IPS-18a (cell line): ENCODE data around the gene SLC35F6.

Experiments used
- H3K27ac ChIP-seq: one replicate; pipeline ENCODE4 v1.5.1; 2013; ENCODE audit warnings: low read length
- H3K27me3 ChIP-seq: one replicate; pipeline ENCODE4 v1.6.1; 2013; ENCODE audit warnings: mild to moderate bottlenecking, low read length; ENCODE audit not compliant: control insufficient read depth, insufficient read depth
- H3K36me3 ChIP-seq: one replicate; pipeline ENCODE4 v1.6.1; 2013; ENCODE audit warnings: low read depth, low read length; ENCODE audit not compliant: control insufficient read depth
- H3K4me1 ChIP-seq: one replicate; pipeline ENCODE4 v1.6.1; 2013; ENCODE audit warnings: low read depth, low read length; ENCODE audit not compliant: control insufficient read depth
- H3K4me3 ChIP-seq: one replicate; pipeline ENCODE4 v1.5.1; 2013; ENCODE audit warnings: low read length
- H3K9ac ChIP-seq: one replicate; pipeline ENCODE4 v1.6.1; 2013; ENCODE audit warnings: mild to moderate bottlenecking, low read length, moderate library complexity
- H3K9me3 ChIP-seq: one replicate; pipeline ENCODE4 v1.6.1; 2013; ENCODE audit warnings: low read depth, low read length; ENCODE audit not compliant: control insufficient read depth

Gene SLC35F6

DNA sequence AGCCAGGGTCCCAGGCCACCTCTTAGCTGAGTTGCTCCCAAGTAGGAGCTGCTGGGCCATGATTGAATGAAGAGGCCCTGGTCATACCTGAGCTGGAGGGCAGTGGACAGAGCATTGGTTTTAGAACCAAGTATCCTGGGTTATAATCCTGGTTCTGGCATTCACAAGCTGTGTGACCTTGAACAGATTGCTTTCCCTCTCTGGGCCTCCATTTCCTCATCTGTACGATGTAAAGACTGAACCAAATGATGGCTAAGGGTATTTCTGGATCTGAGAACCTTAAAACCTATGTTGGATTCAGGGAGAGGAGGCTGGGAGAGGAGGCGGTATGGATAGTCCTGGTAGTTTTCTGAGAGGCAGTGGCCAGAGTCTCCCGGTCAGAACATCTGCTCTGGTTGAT, 40.6 kb upstream of the SLC35F6 start:
- no peaks in the 10 kb centered on the region for H3K27me3 ChIP-seq
- H3K4me1 ChIP-seq = peaks cover 10% of the 10 kb centered on the region
- no peak overlapping the region for H3K4me3 ChIP-seq
- no peaks in the 10 kb centered on the region for H3K36me3 ChIP-seq
- no peaks in the 10 kb centered on the region for H3K9me3 ChIP-seq
- H3K27ac ChIP-seq = no peak overlapping the region
- no peak overlapping the region for H3K9ac ChIP-seq

DNA sequence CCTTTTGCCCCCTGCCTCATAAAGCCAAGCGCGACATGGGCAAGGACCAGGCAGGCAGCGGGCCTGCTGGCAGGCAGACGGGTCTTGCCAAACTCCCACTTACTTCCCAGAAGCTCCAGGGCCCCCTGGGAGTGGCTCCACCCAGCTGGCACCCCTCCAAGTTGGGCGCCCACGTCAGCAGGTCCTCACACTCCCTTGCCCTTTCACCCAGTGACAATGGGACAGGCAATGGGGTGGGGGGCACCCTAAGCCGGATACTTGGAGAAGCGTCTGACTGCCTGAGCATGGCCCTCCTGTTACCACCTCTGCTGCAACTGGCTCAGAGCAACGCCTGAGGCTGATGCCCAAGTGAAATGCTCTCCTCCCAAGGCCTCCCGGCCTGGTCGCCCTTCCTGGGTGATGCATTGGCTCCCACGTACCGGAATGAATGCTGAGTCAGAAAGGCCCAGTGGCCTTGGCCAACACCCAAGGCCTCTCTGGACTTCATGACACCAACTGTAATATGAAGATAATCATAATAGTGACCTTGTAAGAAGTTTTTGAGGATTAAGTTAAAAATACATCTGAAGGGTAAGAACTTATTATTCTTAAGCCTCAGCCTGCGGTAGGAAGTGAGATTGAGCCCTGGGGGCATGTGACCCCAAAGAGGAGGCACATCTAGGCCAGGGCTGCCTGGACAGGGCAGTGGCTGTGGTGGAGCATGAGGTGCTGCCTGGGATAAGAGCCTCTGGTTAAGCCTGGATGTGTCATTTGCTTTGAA, 39.9 kb upstream of the SLC35F6 start:
- Histone ChIP-seq H3K4me3 (no peak overlapping the region), H3K9me3 (no peaks in the 10 kb centered on the region), H3K27me3 (no peaks in the 10 kb centered on the region), H3K27ac (no peak overlapping the region), H3K9ac (no peak overlapping the region), H3K4me1 (peaks cover 10% of the 10 kb centered on the region), H3K36me3 (no peaks in the 10 kb centered on the region)

DNA sequence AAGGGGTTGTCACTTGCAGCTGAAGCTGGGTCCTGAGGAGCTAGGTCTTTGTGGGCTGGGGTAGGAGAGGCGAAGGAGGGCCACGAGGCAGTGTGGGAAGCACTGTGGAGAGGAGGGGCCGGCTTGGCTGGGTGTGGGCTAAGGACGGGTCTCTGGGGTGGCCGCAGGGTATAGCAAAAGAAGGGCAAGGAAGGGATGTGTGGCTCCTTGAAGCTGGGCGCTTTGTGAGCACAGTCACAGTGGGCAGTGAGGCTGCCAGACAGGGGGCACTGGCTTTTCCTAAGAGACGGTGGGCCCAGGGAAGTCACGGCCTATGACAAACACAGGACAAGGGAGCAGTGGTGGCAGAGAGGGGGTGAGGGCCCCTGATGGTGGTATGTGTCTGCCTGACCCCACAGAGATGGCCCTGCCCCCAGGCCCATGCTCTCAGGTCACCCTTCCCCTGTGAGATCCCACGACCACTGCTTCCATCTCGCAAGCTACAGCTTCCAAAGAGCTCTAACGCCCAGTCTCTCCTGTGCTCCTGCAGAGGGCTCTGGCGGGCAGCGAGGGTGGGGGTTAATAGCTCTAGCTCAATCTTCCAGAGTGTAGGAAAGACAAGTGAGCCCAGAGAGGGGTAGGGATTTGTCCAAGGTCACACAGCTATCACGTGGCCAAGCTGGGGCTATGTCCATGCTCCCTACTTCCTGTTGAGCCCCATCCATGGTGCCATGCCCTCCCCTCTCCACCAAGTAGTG, 39.1 kb upstream of the SLC35F6 start:
- Histone ChIP-seq H3K4me3 (no peak overlapping the region), H3K9me3 (no peaks in the 10 kb centered on the region), H3K27ac (no peak overlapping the region), H3K4me1 (peaks cover 10% of the 10 kb centered on the region), H3K27me3 (no peaks in the 10 kb centered on the region), H3K36me3 (no peaks in the 10 kb centered on the region), H3K9ac (no peak overlapping the region)

DNA sequence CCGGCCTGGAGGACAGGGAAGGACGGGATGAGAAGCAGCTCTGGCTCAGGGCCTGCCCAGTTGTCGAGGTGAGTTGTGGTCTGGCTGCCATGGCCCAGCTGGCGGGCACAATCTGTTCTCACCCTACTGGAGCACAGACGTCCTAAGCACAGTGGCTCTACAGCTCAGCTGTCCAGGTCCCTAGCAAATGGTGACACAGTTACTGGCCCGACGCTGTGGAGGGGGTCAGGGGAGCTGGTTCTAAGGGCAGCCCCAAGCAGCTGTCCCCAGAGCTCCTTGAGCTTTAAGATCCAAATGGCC, 38.6 kb upstream of the SLC35F6 start:
- Histone ChIP-seq H3K4me3 (no peak overlapping the region), H3K9ac (no peak overlapping the region), H3K9me3 (no peaks in the 10 kb centered on the region), H3K27ac (no peak overlapping the region), H3K27me3 (no peaks in the 10 kb centered on the region), H3K4me1 (peaks cover 8% of the 10 kb centered on the region), H3K36me3 (no peaks in the 10 kb centered on the region)

DNA sequence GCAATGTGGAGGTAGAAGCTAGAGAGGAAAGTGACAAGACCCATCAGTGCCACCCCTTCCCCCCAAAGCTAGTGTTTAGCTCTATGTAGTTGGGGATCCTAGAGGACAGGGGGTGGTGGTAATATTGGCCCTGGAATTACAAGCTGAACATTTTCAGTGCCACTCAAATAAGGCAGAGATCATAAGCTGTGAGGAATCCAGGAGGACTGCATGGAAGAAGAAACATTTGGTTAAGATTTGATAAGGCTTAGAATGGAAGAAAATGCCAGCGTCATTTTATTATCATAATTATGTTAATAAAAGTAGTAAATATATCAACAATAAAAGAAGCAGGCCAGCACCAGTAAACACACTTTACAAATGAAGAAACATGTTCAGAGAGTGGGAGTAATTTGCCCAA, 37.9 kb upstream of the SLC35F6 start:
- Histone ChIP-seq H3K4me3 (no peak overlapping the region), H3K27me3 (no peaks in the 10 kb centered on the region), H3K4me1 (peaks cover 5% of the 10 kb centered on the region), H3K27ac (no peak overlapping the region), H3K9me3 (no peaks in the 10 kb centered on the region), H3K9ac (no peak overlapping the region), H3K36me3 (no peaks in the 10 kb centered on the region)

DNA sequence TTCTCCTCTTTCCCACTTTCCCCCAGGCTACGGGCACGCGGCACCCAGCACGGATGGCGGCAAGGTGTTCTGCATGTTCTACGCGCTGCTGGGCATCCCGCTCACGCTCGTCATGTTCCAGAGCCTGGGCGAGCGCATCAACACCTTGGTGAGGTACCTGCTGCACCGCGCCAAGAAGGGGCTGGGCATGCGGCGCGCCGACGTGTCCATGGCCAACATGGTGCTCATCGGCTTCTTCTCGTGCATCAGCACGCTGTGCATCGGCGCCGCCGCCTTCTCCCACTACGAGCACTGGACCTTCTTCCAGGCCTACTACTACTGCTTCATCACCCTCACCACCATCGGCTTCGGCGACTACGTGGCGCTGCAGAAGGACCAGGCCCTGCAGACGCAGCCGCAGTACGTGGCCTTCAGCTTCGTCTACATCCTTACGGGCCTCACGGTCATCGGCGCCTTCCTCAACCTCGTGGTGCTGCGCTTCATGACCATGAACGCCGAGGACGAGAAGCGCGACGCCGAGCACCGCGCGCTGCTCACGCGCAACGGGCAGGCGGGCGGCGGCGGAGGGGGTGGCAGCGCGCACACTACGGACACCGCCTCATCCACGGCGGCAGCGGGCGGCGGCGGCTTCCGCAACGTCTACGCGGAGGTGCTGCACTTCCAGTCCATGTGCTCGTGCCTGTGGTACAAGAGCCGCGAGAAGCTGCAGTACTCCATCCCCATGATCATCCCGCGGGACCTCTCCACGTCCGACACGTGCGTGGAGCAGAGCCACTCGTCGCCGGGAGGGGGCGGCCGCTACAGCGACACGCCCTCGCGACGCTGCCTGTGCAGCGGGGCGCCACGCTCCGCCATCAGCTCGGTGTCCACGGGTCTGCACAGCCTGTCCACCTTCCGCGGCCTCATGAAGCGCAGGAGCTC, 36.2 kb upstream of the SLC35F6 start:
- Histone ChIP-seq H3K9ac (no peak overlapping the region), H3K4me3 (no peak overlapping the region), H3K9me3 (no peaks in the 10 kb centered on the region), H3K36me3 (no peaks in the 10 kb centered on the region), H3K27ac (no peak overlapping the region), H3K27me3 (no peaks in the 10 kb centered on the region), H3K4me1 (no peaks in the 10 kb centered on the region)

DNA sequence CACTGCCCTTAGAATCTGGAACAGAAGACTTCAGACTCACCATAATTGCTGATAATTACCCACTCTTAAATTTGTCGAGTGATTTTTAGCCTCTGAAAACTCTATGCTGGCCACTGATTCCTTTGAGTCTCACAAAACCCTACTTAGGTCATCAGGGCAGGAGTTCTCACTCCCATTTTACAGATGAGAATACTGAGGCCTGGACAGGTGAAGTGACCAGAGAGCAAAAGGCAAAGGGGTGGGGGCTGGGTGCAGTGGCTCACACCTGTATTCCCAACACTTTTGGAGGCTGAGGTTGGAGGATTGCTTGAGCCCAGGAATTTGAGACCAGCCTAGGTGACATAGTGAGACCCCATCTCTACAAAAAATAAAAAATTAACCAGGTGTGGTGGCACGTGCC, 34.8 kb upstream of the SLC35F6 start:
- no peaks in the 10 kb centered on the region for H3K27me3 ChIP-seq
- H3K27ac ChIP-seq = no peak overlapping the region

DNA sequence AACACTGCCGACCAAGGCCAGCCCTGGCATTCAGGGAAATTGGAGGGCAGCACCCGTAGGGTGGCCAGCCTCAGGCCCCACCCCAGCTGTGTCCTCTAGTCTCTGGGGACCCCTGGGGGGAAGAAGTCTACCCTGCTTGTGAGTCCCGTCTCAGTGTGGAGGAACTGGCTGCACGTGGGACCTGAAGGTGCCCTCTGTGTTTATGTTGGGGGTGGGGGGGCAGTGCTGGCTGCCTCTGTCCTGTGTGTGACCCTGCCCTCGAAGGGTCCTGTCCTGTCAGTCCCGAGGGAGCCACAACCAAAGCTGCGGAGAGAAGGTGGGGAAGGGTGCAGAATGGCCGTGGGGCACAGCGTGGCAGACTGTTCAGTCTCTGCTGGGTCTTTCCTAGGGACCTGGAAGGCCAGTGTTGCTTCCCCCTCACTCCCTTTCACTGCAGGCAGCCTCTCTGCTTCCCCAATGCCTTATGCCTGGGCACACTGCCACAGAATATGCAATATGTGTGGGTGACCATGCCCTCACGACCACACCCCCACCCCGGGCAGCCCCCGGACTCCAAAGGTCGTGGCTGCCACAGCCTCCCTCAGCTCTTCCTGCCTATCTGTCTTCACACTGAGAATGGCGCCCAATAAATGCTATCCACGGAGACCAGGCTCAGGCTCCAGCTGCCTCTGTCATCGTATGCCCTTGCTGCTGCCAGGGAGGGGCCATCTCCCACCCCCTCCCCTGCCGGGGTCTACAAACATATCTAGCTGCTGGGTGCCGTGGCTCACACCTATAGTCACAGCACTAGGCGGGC, 33.3 kb upstream of the SLC35F6 start:
- Histone ChIP-seq H3K27me3 (no peaks in the 10 kb centered on the region), H3K27ac (no peak overlapping the region), H3K36me3 (no peaks in the 10 kb centered on the region), H3K4me1 (no peaks in the 10 kb centered on the region), H3K9ac (no peak overlapping the region), H3K4me3 (no peak overlapping the region), H3K9me3 (no peaks in the 10 kb centered on the region)

More for the DNA sequence above, 34.8 kb upstream of the SLC35F6 start:
- Histone ChIP-seq H3K9ac (no peak overlapping the region), H3K4me1 (no peaks in the 10 kb centered on the region), H3K4me3 (no peak overlapping the region), H3K36me3 (no peaks in the 10 kb centered on the region), H3K9me3 (no peaks in the 10 kb centered on the region)

DNA sequence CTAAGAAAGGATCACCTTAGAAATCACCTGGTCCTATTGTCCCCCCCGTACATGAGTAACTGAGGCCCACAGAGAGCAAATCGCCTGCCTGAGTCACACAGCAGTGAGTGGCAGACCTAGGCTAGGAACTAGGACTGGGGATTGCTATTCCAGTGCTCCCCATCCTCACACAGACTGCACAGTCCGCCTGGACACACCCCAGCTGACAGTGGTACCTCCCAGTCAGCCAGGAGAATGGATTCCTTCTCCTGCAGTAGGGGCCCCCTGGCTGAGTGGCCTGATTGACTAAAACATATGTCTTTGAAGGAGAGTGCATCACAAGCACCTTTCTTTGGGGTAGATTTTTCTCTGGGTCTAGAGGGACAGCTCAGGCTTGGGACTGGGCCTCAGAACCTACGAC, 32.4 kb upstream of the SLC35F6 start:
- H3K36me3 ChIP-seq = no peaks in the 10 kb centered on the region
- no peak overlapping the region for H3K27ac ChIP-seq
- no peak overlapping the region for H3K9ac ChIP-seq
- H3K4me3 ChIP-seq = no peak overlapping the region
- no peaks in the 10 kb centered on the region for H3K4me1 ChIP-seq
- no peaks in the 10 kb centered on the region for H3K27me3 ChIP-seq
- no peaks in the 10 kb centered on the region for H3K9me3 ChIP-seq

DNA sequence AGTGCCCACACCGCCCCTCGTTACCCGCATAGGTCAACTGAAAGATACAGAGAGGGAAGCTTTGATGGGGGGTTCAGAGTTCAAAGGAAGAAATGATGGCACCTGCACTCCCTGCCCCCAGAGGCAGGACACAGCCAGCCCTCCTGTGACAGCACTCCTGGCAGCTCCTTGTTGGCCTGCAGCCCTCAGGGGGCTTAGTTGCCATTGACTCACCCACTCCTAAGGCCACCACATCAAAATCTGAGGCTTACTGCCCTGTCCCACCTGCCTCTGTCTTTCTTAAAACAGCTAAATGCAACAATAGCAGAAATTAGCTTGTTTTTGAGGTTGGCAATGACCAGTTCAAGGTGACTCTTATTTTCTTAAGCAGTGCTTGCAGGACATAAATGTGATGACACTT, 31.6 kb upstream of the SLC35F6 start:
- Histone ChIP-seq H3K4me3 (no peak overlapping the region), H3K4me1 (no peaks in the 10 kb centered on the region), H3K36me3 (no peaks in the 10 kb centered on the region), H3K27ac (no peak overlapping the region), H3K9me3 (no peaks in the 10 kb centered on the region), H3K27me3 (no peaks in the 10 kb centered on the region), H3K9ac (no peak overlapping the region)

DNA sequence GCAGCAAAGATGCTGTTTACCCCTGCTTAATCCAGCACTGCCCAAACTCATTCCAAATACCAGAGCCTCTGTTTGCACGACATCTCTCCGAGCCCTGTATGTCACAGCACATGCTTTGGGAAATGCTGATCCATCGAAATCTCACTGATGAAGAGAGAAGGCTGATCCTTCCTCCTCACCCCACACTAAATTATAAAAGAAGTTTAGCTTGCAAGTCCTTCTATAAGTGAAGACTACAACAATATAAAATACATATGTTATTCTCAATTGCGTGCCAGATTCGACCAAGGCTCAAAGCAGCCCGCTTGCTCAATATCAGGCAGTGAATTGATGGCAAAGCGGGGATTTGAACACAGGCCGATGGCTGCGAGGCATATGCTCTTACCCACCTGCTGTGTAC, 30.7 kb upstream of the SLC35F6 start:
- no peaks in the 10 kb centered on the region for H3K4me1 ChIP-seq
- no peaks in the 10 kb centered on the region for H3K36me3 ChIP-seq
- H3K9ac ChIP-seq = no peak overlapping the region
- H3K9me3 ChIP-seq = no peaks in the 10 kb centered on the region
- H3K27me3 ChIP-seq = no peaks in the 10 kb centered on the region
- H3K4me3 ChIP-seq = no peak overlapping the region
- no peak overlapping the region for H3K27ac ChIP-seq
